Loucy (cell line): Measurements from ENCODE around the gene PHEX.

Experiments used
- EZH2phosphoT487 ChIP-seq: fragments of 200-600 bp; IDR thresholded peaks from 2 replicates; pipeline ENCODE4 v1.6.1; 2018; ENCODE audit warnings: antibody characterized with exemption, mild to moderate bottlenecking, moderate library complexity, borderline replicate concordance
- TF ChIP-seq, protein P1 (sequence below): fragments of 200-600 bp; sonication (generic); conservative IDR thresholded peaks from 2 replicates; pipeline ENCODE4 v1.5.1; 2014; ENCODE audit warnings: mild to moderate bottlenecking, antibody characterized with exemption, low read length

- TF ChIP-seq, protein P1, sequence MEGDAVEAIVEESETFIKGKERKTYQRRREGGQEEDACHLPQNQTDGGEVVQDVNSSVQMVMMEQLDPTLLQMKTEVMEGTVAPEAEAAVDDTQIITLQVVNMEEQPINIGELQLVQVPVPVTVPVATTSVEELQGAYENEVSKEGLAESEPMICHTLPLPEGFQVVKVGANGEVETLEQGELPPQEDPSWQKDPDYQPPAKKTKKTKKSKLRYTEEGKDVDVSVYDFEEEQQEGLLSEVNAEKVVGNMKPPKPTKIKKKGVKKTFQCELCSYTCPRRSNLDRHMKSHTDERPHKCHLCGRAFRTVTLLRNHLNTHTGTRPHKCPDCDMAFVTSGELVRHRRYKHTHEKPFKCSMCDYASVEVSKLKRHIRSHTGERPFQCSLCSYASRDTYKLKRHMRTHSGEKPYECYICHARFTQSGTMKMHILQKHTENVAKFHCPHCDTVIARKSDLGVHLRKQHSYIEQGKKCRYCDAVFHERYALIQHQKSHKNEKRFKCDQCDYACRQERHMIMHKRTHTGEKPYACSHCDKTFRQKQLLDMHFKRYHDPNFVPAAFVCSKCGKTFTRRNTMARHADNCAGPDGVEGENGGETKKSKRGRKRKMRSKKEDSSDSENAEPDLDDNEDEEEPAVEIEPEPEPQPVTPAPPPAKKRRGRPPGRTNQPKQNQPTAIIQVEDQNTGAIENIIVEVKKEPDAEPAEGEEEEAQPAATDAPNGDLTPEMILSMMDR: no peak
- no peak for TF ChIP-seq EZH2phosphoT487
Observed at GRCh38 chrX:22004866-22005265, 27.3 kb upstream of the PHEX start.
